Measurements from ENCODE around the gene KRT71.

Gene KRT71

GRCh38 chr12:52519387-52519703 is 33.6 kb downstream of the KRT71 start:
- in situ Hi-C loops (cut with HindIII; ENCODE audit: low sequenced_read_pairs): no loop called here
- H3K4me3 ChIP-seq (ENCODE audit: low read depth, low read length): no peak overlapping the region
- DNase-seq (ENCODE audit: low read depth): no peak
- TF ChIP-seq, protein P1, sequence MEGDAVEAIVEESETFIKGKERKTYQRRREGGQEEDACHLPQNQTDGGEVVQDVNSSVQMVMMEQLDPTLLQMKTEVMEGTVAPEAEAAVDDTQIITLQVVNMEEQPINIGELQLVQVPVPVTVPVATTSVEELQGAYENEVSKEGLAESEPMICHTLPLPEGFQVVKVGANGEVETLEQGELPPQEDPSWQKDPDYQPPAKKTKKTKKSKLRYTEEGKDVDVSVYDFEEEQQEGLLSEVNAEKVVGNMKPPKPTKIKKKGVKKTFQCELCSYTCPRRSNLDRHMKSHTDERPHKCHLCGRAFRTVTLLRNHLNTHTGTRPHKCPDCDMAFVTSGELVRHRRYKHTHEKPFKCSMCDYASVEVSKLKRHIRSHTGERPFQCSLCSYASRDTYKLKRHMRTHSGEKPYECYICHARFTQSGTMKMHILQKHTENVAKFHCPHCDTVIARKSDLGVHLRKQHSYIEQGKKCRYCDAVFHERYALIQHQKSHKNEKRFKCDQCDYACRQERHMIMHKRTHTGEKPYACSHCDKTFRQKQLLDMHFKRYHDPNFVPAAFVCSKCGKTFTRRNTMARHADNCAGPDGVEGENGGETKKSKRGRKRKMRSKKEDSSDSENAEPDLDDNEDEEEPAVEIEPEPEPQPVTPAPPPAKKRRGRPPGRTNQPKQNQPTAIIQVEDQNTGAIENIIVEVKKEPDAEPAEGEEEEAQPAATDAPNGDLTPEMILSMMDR (IDR thresholded peaks at IDR 0.05; ENCODE audit: low read depth, low read length, missing control alignments): no peak

- H3K4me3 ChIP-seq (ENCODE audit: low read depth, low read length): no peak overlapping the region
- in situ Hi-C loops (cut with HindIII; ENCODE audit: low sequenced_read_pairs): no loop called here
- TF ChIP-seq, protein P1 (IDR thresholded peaks at IDR 0.05; ENCODE audit: low read depth, low read length, missing control alignments): no peak
- no peak for DNase-seq (ENCODE audit: low read depth)
These were observed 34.2 kb downstream of the KRT71 start for GRCh38 chr12:52518574-52519386.

- no peak overlapping the region for H3K4me3 ChIP-seq (ENCODE audit: low read depth, low read length)
- TF ChIP-seq, protein P1 (IDR thresholded peaks at IDR 0.05; ENCODE audit: low read depth, low read length, missing control alignments): no peak
- no peak for DNase-seq (ENCODE audit: low read depth)
- in situ Hi-C loops (cut with HindIII; ENCODE audit: low sequenced_read_pairs): no loop called here
These were observed 35.1 kb downstream of the KRT71 start for GRCh38 chr12:52517888-52518287.

GRCh38 chr12:52517005-52517835 is 35.7 kb downstream of the KRT71 start:
- no peak for DNase-seq (ENCODE audit: low read depth)
- TF ChIP-seq, protein P1 (IDR thresholded peaks at IDR 0.05; ENCODE audit: low read depth, low read length, missing control alignments): no peak
- in situ Hi-C loops (cut with HindIII; ENCODE audit: low sequenced_read_pairs): no loop called here
- no peak overlapping the region for H3K4me3 ChIP-seq (ENCODE audit: low read depth, low read length)

DNA sequence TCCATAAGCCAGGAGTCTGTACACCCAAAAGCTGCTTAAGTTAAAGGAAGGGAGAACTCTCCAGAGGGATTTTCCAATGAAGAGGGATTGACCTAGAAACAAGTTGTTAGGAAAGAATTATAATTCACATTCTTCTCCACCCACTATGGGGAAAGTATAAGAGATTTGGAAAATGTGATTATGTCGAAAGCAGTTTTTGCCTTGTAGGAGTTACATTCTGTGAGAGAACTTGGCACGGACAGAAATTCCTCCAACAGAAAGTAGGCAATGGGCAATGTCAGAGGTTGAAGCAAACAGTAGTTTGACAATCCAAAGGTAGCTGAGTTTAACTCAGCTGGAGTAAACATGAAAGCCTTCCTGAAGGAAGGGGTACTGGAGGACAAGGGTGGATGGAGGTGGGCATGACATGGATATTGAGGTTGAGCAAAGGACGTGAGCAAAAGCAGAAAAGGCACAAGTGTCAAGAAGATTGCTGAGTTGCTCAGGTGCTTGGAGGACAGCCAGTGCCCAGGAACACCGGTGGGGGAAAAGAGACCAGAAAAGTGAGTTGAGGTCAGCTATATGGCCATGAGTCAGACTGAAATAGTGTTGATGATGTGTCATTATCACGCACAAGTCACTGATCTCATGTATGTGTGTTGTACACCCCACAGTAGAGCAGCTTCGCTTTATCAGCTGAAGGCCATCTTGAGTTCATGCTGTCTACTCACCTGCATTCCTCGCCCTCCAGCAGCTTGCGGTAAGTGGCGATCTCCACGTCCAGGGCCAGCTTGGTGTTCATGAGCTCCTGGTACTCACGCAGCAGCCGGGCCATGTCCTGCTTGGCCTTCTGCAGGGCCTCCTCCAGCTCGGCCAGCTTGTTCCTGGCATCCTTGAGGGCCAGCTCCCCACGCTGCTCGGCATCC is 36.8 kb downstream of the KRT71 start:
- in situ Hi-C loops (cut with HindIII; ENCODE audit: low sequenced_read_pairs): no loop called here
- DNase-seq (ENCODE audit: low read depth): no peak
- H3K4me3 ChIP-seq (ENCODE audit: low read depth, low read length): no peak overlapping the region
- TF ChIP-seq, protein P1 (IDR thresholded peaks at IDR 0.05; ENCODE audit: low read depth, low read length, missing control alignments): no peak

DNA sequence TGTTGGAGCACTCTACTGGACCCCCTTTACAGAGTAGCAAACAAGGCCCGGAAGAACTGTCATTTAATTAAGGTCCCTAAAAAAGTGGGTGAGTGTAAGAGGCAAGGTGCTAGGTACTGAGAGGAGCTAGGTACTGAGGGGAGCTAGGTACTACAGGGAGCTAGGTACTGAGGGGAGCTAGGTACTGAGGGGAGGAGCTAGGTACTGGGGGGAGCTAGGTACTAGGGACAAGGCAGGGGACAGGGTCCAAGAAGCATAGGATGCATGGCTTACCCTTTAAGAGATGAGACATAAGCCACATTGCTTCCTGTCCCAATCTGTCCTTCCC is 37.7 kb downstream of the KRT71 start:
- in situ Hi-C loops (cut with HindIII; ENCODE audit: low sequenced_read_pairs): no loop called here
- no peak overlapping the region for H3K4me3 ChIP-seq (ENCODE audit: low read depth, low read length)
- no peak for DNase-seq (ENCODE audit: low read depth)
- TF ChIP-seq, protein P1 (IDR thresholded peaks at IDR 0.05; ENCODE audit: low read depth, low read length, missing control alignments): no peak
